NCI-H2196 (cell line): ENCODE measurements around the gene ATP1A3.

Experiments used
- DNase-seq: peaks from one replicate; lab custom pipeline; 2025; ENCODE audit not compliant: unreplicated experiment; lab: John Stamatoyannopoulos, UW

The ATP1A3 gene

DNA sequence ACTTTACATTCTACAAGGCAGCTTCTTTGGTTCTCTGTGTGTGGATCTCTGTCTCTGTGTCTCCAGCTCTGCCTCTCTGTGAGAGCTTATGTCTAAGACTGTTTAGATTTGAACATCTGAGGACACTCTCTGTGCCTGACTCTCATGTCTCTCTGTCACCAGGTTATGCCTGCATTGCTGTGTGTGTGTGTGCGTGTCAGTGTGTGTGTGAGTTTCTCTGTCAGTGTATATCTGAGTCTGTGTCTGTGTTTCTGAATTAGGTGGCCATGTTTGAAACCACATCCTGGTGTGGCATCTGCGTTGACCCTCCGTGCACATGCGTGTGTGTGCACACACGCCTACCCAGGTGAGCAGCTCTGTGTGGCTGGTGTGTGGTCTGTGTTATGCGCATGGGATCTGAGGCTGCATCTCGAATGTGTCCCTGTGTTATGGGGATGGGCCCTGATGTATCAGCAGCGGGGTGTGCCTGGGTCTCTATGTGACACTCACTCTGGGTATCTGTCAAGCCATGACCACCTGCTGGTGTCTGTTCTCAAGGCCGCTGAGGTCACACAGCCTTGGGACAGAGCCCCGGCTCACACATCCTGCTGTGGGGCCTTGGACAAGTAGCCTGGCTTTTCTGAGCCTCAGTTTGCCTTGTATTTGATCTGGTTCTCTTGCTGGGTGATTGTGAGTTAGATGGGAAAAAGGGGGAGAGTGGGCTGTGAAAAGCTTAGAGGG lies 6.7 kb downstream of the ATP1A3 start:
- DNase-seq: no peak

DNA sequence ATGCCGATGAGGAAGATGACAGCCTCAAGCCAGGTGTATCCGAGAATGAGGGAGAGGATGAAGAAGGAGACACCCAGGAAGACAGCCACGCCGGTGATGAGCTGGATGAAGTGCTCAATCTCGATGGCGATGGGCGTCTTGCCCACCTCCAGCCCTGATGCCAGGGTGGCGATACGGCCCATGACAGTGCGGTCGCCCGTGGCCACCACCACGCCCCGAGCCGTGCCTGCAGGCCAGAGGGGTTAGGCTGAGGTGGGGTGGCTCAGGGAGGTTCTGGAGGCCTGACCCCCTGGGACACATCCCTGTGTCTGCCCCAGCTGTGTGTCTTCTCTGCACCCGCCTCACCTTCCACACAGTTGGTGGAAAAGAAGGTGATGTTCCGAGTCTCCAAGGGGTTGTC lies 9.1 kb downstream of the ATP1A3 start:
- DNase-seq: no peak

DNA sequence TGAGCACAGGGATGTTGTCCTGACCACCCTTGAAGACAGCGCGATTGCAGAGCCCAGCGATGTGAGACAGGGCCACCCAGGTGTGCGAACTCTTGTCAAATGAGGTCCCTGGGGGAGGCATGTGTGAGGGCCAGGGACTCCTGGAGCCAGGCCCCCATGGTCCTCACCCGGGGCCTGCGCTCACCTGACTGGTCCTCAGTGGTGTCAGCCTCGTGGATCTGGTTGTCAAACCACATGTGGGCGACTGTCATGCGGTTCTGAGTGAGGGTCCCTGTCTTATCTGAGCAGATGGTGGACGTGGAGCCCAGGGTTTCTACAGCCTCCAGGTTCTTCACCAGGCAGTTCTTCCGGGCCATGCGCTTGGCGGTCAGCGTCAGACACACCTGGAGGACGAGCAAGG lies 12.3 kb downstream of the ATP1A3 start:
- DNase-seq: no peak

DNA sequence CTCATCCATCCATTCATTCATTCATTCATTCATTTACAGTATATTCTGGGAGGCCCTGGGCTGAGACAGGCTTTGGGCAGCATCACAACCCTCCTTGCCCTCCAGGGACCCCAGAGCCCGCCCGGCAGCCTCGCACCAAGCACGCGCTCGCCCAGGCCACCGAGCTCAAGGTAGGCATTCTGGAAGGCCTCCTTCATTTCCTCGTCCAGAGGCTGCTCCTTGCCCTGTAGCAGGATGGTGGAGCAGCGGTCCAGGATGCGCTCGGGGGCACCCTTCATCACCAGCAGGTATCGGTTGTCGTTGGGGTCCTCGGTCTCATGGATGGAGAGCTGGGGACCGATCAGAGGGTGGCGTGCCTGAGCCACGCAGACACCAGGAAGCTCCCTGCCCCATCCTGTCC lies 15.6 kb downstream of the ATP1A3 start:
- DNase-seq: no peak

DNA sequence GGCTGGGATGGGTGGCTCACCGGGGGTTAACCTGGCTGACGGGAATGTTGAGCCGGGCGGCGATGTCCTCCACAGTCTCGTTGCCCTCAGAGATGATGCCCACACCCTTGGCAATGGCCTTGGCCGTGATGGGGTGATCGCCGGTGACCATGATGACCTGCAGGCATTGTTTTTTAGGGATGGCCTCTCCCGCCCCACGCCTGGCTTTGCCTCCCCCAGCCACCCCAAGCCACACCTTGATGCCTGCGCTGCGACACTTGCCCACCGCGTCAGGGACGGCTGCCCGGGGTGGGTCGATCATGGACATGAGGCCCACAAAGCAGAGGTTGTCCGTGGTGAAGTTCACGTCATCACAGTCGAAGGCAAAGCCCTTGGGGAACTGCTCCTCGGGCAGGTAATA lies 16.1 kb downstream of the ATP1A3 start:
- no peak for DNase-seq

DNA sequence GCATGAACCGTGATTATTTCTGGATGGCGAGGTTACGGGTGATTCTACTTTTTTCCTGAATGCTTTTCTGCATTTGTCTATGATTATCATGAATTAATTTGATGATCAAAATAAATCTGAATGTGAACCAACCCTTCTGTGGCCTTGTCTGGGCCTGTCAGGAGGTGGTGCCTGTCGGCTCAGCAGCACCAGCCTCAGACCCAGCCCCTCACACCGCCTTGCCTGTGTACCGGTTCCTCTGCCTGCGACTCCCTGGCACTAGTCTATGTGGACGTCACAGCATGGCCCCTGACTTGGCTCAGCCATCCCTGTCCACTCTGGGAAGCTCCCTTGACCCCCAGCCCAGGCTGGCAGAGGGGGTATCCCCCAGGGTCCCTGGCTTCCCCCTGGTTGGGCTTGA lies 19.4 kb downstream of the ATP1A3 start:
- DNase-seq: no peak

DNA sequence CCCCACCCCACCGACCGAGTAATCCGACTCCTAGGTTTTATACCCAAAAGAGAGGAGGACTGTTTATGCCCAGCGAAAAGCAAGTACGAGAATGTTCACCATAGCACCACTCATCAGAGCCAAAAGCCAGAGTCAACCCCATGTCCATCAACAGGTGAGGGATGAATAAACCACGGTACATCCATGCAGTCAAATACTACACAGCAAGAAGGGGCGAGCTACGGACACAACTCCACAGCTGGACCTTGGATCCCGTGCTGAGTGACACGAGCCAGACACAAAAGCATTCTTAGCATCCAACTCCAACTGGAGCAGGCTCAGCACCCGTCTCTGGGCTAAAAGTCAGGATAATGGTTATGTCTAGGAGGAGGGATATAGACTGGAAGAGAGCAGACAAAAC lies 22.7 kb downstream of the ATP1A3 start:
- no peak for DNase-seq

DNA sequence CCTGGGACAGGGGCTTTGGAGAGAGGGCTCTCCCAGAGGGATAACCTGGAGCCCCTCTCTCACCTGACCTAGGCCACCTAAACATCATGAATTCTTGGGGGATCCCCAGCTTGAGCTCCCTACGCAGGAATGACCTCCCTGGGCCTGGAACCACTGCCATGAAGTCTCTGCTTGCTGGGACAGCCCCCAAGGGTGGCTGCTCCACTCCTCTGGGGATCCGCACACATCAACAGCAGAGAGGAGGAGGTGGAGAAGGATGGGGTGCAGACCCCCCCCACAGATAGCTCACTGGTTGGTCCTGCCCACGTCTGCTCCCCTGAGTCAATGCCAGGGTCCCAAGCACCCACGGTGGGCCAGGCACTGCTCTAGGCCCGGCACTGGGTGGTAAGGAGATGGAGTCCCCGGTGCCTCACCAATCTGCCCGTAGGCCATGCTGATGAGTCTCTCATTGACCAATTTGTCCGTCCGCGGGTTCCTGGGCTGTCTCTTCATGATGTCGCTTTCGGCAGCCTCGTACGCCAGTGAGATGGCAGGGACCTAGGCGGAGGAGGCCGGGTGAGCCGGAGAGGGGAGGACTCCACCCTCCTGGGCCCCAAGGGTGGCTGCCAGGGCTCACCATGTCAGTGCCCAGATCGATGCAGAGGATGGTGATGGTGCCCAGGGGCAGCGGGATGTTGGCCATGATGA lies 24.1 kb downstream of the ATP1A3 start:
- no peak for DNase-seq

DNA sequence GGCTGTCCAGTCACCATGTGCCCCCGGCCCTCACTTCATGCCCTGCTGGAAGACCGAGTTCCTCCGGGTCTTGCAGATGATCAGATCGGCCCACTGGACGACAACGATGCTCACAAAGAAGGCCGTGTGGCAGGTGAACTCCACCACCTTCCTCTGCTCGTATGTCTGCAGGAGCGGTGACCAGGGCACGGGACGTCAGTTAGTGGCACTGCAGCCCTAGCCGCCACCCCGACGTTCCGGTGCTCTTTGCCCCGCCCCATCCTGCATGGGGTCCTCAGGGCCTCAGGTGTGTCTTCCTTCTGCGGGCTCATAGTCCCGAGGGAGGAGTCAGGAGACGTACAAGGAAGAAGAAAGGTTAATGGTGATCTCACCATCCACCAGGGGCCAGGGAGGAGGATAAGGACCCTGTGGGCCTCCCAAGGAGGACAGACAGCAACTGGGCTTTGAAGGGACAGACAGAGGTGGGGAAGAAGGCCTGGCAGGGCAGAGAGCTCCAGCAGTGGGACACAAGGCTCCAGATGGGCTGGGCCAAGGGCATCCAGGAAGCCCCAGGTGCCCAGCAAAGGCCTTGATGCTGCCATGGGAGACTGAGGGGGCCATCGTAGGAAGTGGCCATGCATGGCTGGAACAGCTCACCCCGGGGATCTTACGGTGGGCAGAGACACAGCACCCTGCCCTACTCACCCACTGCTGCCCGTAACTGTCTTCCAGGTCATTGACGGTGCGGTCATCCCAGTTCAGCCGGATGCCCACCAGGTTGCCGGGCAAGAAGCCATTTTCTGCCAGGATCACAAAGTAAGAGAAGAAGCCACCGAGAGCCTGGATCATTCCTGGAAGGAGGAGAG lies 25.1 kb downstream of the ATP1A3 start:
- DNase-seq: no peak

DNA sequence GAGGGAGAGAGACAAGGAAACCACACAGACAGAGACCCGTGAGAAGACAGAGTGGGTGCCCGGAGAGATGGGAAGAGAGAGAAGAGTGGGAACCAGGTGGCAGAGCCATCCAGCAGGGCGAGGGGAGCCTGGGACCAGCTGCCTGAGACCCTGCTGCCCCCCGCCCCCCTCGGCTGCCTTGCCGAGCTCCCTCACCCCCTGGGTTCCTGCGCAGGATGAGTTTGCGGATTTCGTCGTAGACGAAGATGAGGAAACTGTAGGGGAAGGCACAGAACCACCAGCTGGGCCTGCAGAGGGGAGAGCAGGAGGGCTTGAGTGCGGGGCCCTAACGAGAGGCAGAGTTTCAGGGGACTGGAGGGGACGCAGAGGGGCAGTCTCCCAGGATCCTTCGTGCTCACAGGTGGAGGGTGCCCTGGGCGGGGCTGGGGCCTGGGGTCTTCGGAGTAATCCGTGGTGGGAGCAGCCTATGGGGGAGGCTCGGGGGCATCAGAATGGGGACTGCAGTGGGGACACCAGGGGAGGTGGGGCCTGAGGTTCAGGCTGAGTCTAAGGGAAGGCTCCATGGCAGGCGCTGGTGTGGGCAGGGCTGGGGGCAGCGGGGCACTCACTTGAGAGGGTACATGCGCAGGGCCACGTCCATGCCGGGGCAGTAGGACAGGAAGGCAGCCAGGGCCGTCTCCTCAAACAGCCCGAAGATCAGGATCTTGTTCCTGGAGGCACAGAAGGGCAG lies 26.8 kb downstream of the ATP1A3 start:
- no peak for DNase-seq

DNA sequence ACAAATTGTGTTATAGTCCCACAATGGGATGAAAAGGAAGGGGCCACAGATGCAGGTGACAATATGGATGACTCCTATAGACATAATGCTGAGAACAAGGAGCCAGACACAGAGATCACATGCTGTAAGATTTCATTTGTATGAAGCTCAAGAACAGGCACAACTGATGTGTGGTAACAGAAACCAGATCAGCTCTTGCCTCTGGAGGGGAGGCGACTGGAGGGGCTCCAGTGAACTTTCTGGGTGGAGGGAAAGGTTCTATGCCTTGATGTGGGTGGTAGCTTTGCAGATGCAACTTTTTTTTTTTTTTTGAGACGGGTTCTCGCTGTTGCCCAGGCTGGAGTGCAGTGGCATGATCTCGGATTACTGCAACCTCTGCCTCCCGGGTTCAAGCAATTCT lies 28.9 kb downstream of the ATP1A3 start:
- no peak for DNase-seq

DNA sequence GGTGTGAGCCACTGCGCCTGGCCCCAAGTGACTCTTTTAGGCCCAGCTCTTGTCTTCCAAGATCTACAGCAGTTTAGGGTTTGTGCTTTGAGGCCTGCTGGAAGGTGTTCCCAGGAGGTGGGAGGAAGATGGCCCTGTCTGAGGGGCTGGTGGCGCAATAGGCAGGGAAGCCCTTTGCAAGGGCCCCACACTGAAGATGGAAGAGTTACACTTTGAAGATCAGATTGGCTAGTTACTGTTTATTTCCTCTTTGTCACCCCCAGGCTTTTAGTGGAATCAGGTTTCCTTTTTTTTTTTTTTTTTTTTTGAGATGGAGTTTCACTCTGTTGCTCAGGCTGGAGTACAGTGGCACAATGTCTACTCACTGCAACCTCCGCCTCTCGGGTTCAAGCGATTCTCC lies 33.1 kb downstream of the ATP1A3 start:
- no peak for DNase-seq

DNA sequence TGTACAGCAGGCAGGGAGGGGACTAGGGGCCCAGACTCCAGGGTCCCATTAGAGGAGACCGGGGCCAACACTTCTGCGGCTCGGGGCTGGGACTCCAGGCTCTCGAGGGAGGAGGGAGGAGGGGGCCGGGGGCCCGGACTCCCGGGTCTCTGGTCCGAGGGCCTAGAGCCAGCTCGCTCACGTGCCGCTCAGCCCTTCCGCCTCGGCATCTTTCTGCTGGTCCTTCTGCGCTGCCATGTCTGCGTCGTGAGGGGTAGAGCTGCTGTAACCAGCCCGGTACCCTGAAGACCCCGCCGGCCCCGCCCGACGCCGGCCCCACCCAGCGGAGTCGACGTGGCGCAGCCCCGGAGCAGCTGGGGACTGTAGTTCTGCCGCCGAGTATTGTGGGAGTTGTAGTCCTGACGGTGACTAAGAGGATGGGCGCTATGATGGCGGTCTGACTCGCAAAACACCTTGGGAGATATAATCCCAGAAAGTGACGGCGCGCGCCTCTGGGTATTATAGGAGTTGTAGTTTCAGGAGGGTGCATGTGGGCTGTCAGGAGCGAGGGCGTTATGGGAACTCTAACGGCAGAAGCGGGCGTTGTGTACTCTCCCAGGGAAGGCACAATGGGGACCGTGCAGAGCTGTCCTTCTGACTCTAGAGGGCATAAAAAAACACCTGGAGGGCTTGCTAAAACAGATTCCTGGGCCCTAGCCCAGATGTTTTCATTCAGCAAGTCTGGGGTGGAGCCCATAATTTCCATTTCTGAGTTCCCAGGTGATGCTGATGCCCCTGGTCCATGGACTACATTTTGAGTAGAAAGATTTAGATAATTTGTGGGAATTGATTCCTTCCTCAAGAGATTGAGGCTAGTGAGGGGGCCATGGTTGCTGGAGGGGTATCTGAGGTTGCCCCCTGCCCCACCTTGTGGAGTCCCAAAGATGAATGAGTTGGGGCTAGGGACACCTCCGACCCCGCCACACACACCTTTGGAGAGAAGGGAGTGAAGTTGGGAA lies 34.7 kb downstream of the ATP1A3 start, which contains the start of gene RABAC1:
RABAC1 (minus strand) TSS at position 266 of the 998 bp plus-strand sequence; CDS start at position 237, 29 bp downstream.
- peak; percentile 92 for DNase-seq

DNA sequence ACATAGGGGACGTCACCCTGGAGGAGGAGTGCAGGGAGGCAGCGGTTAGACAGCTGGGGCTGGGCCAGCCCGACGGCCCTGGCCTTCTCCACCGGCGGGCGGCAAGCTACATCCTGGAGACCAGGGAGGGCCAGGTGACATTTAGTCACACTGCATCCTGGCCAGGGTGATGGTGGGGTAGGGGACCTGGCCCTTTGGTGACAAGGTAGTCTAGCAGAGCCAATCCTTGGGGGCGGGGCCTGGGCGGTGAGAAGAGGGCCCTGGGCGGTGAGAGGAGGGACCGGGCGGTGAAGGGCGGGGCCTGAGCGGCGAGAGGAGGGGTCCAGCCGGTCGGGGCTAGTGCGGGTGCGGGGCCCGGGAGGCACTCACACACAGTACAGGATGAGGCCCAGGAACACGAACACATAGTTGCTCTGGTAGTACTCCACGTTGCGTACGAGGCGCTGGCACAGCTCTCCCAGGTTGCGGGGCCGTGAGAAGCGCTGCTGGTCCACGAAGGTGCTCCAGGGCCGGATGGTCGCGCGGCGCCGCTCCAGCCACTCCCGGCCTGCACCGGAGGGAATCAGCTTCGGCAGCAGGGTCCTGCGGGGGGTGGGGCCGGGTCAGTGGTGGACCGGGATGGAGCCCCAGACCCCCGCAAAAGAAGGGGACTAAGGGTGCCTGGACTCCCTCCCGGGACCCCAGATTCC lies 35.5 kb downstream of the ATP1A3 start:
- DNase-seq: peak; percentile 80

DNA sequence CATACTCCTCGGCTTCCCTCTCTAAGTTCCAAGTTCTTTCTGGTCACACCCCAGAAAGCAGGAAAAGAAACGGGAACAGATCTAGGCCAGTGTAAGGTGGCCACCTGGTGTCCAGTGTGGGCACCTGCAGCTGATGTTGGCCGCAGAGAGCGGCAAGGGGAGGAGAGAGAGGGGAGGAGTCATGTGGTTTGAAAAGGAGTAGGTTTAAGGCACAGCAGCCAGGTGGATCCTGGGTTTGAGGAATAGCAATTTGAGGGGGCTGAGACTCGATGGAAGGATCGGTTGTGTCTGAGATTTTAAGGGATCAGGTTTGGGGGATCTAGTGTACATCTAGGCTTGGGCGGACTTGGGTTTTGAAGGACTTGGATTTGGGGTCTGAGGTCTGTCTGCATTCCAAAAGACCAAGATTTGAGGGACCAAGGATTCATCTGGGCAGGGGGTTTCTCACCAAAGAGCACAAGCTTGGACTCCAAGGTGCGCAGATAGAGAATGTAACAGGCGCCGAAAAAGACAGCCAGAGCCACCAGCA lies 36.1 kb downstream of the ATP1A3 start:
- DNase-seq: peak; percentile 90

DNA sequence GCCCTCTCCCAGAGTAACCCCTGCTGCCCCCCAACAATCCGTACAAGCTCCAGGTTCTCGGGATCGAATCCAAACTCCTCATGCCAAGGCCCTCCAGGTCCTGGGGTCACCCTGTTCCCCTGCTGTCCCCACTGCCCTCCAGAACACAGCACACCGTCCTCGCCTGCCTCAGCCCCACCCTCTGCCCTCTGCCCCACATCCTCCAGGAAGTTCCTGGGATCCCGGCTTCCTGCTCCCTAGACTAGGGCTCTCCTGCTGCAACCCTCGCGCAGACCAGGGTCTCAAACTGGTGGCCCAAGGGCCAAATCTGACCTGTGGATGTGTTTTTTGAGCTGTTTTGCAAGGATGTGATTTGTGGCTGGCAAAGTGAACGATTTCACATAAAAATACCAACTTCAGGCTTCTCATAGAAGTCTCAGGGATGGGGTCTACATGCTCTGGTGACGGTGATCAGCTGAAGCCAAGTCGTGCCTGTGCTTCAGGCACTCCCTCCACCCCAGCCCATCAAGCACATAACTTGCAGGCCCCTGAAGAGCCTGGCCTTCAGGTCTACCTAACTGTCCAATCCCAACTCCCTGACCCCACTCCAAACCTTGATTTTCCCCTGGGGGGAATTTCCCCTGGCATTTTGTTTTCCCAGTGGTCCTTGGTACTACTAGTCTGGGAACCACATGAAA lies 36.7 kb downstream of the ATP1A3 start:
- DNase-seq: no peak

DNA sequence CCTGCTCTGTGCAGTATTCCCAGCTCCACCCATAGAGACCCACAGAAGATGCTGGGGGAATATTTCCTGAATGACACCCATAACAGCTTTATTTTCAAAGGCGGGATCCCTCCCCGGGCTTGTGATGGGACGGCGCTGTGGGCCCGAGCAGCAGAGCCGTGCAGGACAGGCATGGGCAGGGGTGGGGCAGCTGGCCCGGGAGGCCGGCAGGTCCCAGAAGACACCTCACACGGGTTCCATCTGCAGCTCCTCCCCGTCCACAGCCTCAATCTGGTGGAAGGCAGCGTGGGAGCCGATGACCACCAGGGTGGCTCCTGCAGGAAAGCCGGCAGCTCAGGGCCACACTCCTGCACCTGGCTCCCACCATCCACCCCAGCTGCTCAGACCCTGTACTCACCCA lies 37.4 kb downstream of the ATP1A3 start:
- DNase-seq: no peak

DNA sequence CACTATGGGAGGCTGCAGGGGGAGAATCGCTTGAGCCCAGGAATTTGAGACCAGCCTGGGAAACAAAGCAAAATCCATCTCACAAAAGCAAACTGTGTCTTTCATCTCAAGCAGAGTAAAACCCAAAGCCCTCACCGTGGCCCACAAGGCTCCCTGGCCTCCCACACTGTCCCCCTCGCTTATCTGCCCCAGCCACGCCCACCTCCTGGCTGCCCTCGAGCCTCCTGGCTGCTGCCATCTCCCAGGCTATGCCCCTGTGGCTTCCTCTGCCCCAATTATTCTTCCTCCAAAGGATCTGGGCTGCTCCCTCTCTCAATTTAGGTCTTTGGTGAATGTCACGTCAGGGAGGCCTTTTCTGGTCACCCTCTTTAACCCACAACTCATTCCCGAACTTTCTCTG lies 38.5 kb downstream of the ATP1A3 start:
- no peak for DNase-seq
